Hippocampal formation (tissue), 2 donors: ENCODE results near the gene DNAH1.

ENCODE experiments used
- DNase-seq, 2 donors: peaks; one replicate each; lab custom pipeline; 2025; lab: John Stamatoyannopoulos, UW

DNAH1 gene

DNA sequence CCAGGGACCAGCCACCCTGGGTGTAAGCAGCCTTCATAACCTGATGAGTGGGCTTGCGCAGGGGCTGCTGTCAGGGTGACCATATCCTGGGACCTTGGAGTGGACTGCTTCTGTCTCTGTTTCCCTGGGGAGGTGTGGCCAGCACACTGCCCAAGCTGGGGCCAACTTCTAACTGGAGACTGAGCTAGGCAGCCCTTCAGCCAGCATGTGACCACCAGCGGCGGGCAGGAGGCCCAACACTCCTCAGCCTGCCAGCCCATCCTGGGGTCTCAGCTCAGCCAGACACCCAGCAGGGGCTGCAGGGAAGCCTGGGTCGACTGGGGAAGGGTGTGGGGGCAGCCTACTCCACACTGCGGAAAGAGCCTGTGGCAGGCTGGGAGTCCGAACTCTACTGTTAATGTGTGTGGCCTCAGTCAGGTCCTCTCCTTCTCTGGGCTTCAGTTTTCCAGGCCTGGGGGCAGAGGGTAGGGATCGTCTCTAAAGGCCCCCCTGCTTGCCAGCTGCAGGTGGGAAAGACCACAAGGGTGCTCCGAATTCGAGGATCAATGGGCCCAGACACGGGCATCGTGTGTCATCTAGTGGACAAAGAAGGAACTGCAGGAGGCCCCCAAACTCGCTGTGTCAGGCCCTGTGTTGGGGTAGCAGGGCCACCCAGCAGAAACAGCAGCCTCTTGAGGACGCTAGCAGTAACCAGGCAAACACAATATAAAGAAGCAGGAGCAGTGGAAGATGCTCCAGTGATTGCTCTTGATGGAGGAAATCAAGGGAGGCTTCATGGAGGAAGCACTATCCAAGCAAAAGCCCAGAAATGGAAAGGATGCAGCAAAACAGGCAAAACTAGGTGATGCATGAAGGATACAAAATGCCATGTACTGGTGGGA lies 130.8 kb downstream of the DNAH1 start:
- peak in 1 of 2 donors; percentile 40 for DNase-seq

DNA sequence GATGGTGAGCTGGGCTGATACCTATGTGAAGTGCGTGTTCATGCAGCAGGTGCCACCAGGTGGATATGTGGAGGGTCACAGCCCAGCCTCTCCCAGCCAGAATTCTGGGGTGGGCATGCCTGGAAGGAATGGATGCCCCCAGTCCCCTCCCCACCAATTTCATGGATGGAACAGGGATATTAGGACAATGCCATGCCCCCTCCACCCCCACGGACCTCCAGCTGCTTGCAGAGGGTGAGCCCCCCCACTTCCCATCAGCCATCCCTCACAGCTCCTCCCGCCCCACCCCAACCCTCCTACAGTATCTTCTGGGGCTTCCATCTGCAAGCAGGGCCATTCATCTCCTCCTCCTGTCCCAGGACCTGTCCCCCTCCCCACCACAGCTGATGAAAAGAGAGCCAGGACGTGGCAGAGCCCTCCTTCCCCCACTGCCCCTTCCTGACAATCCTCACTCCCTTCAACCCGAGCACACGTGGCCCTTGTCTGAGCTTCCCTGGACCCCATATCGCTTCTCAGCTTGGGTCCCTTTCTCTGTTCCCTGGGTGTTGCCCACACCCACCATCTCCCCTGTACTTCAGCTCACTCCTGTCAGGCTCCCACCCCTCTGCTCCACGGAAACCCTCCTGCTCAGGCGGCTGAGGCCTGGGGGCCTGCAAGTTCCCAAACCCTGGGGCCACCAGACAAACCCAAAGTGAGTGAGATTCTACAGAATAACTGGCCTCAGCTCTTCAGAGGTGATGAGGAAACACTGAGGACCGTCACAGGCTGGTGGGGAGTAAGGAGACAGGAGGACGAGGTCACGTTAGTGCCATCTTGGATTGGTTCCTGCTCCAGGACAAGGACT lies 131.6 kb downstream of the DNAH1 start:
- no peak for DNase-seq
